Right atrium auricular region (tissue), 2 donors: ENCODE data around the gene ALG14. TPM values are rescaled to one million over a fixed set of nuclear protein-coding genes. Genes with fewer than 3 reads are reported as not detected.

Experiments
- DNase-seq: peaks from one replicate; pipeline ENCODE4 v3.0.0-alpha.2; 2019; ENCODE audit warnings: low spot score
- H3K27ac ChIP-seq, 2 donors: fragments of 200-600 bp; sonication (generic); 1 replicate in 1 of 2; 2 replicates in 1 of 2; pipeline ENCODE4 v1.5.1; 2016 to 2019
- H3K27me3 ChIP-seq, 2 donors: fragments of 200-600 bp; sonication (generic); one replicate each; pipeline versions ENCODE4 v1.5.1 to v1.6.0; 2017 to 2019
- H3K36me3 ChIP-seq: fragments of 200-600 bp; sonication (generic); one replicate; pipeline ENCODE4 v1.5.1; 2016
- H3K4me1 ChIP-seq, 2 donors: fragments of 200-600 bp; sonication (generic); one replicate each; pipeline versions ENCODE4 v1.5.1 to v1.6.0; 2017 to 2019
- H3K4me3 ChIP-seq, 2 donors: fragments of 200-600 bp; sonication (generic); 1 replicate in 1 of 2; 2 replicates in 1 of 2; pipeline ENCODE4 v1.5.1; 2017 to 2019; ENCODE audit warnings: mild to moderate bottlenecking in 1 of 2, moderate library complexity in 1 of 2
- H3K9me3 ChIP-seq, 2 donors: fragments of 200-600 bp; sonication (generic); one replicate each; pipeline ENCODE4 v1.5.1; 2019
- total RNA-seq, 2 donors: library from RNA; depleted of rRNA; stranded (reverse); fragments of >200 nt; gene quantifications; one replicate each; pipeline ENCODE4 v1.1.0, GENCODE V29; 2016
- TF ChIP-seq, protein P1 (sequence below), 2 donors: fragments of 200-600 bp; sonication (generic); IDR thresholded peaks; one replicate each; pipeline ENCODE4 v1.5.1; 2019; ENCODE audit warnings: antibody characterized with exemption in 2 of 2

Gene ALG14
- total RNA-seq, 2 donors from 2014 or later = 0.74 to 0.79 TPM

DNA sequence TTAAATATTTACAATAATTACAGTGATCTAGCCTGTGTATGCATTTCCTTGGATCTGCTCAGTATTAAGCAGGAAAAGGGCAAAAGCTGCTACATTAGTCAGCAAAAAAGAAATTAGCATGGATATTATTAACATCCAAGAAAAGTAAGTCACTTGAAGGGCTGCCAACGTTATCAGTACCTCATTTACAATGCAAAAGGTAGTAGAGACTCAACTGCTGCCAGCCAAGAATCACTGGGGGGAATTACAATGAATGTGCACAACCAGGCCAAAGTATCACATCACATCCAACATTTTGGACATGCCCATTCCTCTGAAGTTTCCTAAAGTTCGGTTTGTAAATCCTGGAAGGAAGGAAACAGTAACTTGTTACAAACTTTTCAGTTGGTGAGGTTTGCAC, 147.7 kb downstream of the ALG14 start:
- Histone ChIP-seq H3K4me1 (peaks cover 0 to 81% of the 10 kb centered on the region in 2 donors), H3K36me3 (no peaks in the 10 kb centered on the region), H3K9me3 (no peaks in the 10 kb centered on the region), H3K4me3 (peak overlapping the region; percentile 66 to 84), H3K27me3 (no peaks in the 10 kb centered on the region), H3K27ac (peak overlapping the region; percentile 97 to 99)
- DNase-seq = no peak
- TF ChIP-seq, protein P1, sequence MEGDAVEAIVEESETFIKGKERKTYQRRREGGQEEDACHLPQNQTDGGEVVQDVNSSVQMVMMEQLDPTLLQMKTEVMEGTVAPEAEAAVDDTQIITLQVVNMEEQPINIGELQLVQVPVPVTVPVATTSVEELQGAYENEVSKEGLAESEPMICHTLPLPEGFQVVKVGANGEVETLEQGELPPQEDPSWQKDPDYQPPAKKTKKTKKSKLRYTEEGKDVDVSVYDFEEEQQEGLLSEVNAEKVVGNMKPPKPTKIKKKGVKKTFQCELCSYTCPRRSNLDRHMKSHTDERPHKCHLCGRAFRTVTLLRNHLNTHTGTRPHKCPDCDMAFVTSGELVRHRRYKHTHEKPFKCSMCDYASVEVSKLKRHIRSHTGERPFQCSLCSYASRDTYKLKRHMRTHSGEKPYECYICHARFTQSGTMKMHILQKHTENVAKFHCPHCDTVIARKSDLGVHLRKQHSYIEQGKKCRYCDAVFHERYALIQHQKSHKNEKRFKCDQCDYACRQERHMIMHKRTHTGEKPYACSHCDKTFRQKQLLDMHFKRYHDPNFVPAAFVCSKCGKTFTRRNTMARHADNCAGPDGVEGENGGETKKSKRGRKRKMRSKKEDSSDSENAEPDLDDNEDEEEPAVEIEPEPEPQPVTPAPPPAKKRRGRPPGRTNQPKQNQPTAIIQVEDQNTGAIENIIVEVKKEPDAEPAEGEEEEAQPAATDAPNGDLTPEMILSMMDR (IDR thresholded peaks at IDR 0.05) = no peak

Other genes starting within 250 kb of the ALG14 start
- 100 to 1,000 TPM in 1 of 2 donors, 10 to 100 TPM in 1; 82.2 to 124 TPM for gene CNN3, start 145.8 kb downstream of the ALG14 start, total RNA-seq
- 10 to 100 TPM; 33.6 to 42.3 TPM for gene TLCD4, start 44.4 kb upstream of the ALG14 start, total RNA-seq
- 1 to 10 TPM; 8.0 to 9.2 TPM for gene RWDD3, start 161.3 kb upstream of the ALG14 start, total RNA-seq